ENCODE data around the gene RGS7. TPM values are rescaled to one million over a fixed set of nuclear protein-coding genes. Genes with fewer than 3 reads are reported as not detected.
"Not testable (repeated sequence)": the region's sequence is repeated elsewhere in the genome, so short reads cannot be mapped to it uniquely, and the experiment has no call there.

Gene RGS7
- total RNA-seq, 1 donor from 2014 or later: not detected

DNA sequence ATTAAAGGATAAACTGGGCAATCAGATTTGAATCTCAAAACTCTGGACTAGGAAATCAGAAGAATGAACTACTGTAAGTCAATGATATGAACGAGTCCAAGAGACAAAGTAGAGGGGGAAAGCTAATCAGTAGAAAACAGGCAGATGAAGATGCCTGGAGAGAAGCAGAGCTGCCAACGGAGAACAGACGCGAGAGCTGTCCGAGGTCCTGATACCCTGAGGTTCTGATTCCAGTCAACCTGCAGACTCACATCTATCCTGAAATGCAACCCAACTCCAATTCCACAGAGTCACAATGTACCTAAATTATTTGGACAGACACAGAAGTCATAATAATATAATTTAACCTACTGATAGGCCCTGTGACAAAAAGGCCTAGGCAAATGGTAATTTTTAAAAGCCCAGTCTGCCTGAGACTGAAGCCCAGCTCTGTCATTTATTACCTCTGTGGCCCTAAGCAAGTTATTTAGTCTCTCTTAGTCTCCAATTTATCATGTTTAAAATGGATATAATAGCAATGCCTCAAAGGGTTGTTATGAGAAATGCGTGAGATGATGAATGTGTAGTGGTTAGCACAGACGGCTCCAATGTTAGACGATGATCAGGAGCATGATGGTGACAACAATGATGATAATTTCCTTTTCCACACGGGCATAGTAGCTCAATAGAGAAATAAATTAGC lies 33.4 kb downstream of the RGS7 start:
- no peaks in the 10 kb centered on the region for H3K27me3 Mint-ChIP-seq (ENCODE audit: insufficient read depth)
- no peaks in the 10 kb centered on the region for H3K36me3 Mint-ChIP-seq (ENCODE audit: low read depth)
- no peaks in the 10 kb centered on the region for H3K4me1 Mint-ChIP-seq (ENCODE audit: low read depth)
- no peak for DNase-seq (ENCODE audit: low spot score)
- no peak overlapping the region for H3K4me3 Mint-ChIP-seq
- H3K9me3 Mint-ChIP-seq: no peaks in the 10 kb centered on the region
- H3K27ac Mint-ChIP-seq: no peak overlapping the region
- intact Hi-C loops (cut with micrococcal nuclease): no loop called here

- H3K9me3 Mint-ChIP-seq: no peaks in the 10 kb centered on the region
- no peaks in the 10 kb centered on the region for H3K36me3 Mint-ChIP-seq (ENCODE audit: low read depth)
- H3K27me3 Mint-ChIP-seq (ENCODE audit: insufficient read depth): no peaks in the 10 kb centered on the region
- H3K4me3 Mint-ChIP-seq: no peak overlapping the region
- no peak overlapping the region for H3K27ac Mint-ChIP-seq
- intact Hi-C loops (cut with micrococcal nuclease): no loop called here
- no peak for DNase-seq (ENCODE audit: low spot score)
- no peaks in the 10 kb centered on the region for H3K4me1 Mint-ChIP-seq (ENCODE audit: low read depth)
Observed at GRCh38 chr1:241317676-241318075, 39.3 kb downstream of the RGS7 start.

- H3K36me3 Mint-ChIP-seq (ENCODE audit: low read depth): no peaks in the 10 kb centered on the region
- H3K4me3 Mint-ChIP-seq: no peak overlapping the region
- no peak overlapping the region for H3K27ac Mint-ChIP-seq
- DNase-seq (ENCODE audit: low spot score): no peak
- H3K4me1 Mint-ChIP-seq (ENCODE audit: low read depth): no peaks in the 10 kb centered on the region
- intact Hi-C loops (cut with micrococcal nuclease): no loop called here
- no peaks in the 10 kb centered on the region for H3K9me3 Mint-ChIP-seq
- H3K27me3 Mint-ChIP-seq (ENCODE audit: insufficient read depth): no peaks in the 10 kb centered on the region
Observed at GRCh38 chr1:241316372-241316771, 40.6 kb downstream of the RGS7 start.

DNA sequence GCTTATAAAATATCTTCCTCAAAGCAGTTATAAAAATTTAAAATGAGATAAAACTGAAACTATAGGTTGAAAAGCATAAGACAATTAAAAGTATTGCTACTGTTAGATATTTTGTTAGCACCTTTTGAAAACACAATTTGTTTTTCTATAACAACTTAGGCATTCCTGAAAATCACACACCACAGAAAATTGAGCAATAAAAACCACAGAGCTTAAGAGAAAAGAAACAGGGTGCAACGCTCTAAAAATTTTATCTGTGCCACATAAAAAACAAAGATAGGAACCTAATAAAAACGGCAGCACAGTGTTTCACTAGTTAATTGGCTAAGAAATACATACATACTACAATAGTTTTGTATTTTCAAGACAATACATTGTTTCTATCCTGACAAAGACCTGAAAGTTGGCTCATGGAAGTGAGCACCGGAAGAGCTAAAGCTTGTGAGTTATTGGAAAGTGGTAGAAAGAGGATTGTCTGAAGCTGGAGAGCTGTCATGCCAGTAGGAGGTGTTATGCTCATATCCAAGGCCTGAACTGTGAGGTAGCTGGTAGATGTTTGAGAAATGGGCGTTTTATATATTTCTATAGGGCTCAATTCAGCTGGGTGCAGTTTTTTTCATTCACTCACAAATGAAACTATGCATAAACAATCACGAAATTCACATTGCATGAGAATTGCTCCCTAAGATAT lies 45.8 kb downstream of the RGS7 start:
- H3K4me1 Mint-ChIP-seq (ENCODE audit: low read depth): no peaks in the 10 kb centered on the region
- intact Hi-C loops (cut with micrococcal nuclease): no loop called here
- no peaks in the 10 kb centered on the region for H3K36me3 Mint-ChIP-seq (ENCODE audit: low read depth)
- H3K27me3 Mint-ChIP-seq (ENCODE audit: insufficient read depth): no peaks in the 10 kb centered on the region
- no peak overlapping the region for H3K27ac Mint-ChIP-seq
- H3K9me3 Mint-ChIP-seq: no peaks in the 10 kb centered on the region
- no peak for DNase-seq (ENCODE audit: low spot score)
- no peak overlapping the region for H3K4me3 Mint-ChIP-seq

- no peaks in the 10 kb centered on the region for H3K36me3 Mint-ChIP-seq (ENCODE audit: low read depth)
- H3K4me1 Mint-ChIP-seq (ENCODE audit: low read depth): no peaks in the 10 kb centered on the region
- no peak overlapping the region for H3K4me3 Mint-ChIP-seq
- H3K27ac Mint-ChIP-seq: no peak overlapping the region
- H3K27me3 Mint-ChIP-seq (ENCODE audit: insufficient read depth): no peaks in the 10 kb centered on the region
- intact Hi-C loops (cut with micrococcal nuclease): no loop called here
- H3K9me3 Mint-ChIP-seq: no peaks in the 10 kb centered on the region
- DNase-seq (ENCODE audit: low spot score): no peak
Observed at GRCh38 chr1:241310451-241310850, 46.6 kb downstream of the RGS7 start.

- intact Hi-C loops (cut with micrococcal nuclease): no loop called here
- H3K36me3 Mint-ChIP-seq (ENCODE audit: low read depth): no peaks in the 10 kb centered on the region
- H3K4me3 Mint-ChIP-seq: no peak overlapping the region
- H3K9me3 Mint-ChIP-seq: no peaks in the 10 kb centered on the region
- H3K27me3 Mint-ChIP-seq (ENCODE audit: insufficient read depth): no peaks in the 10 kb centered on the region
- no peak overlapping the region for H3K27ac Mint-ChIP-seq
- no peaks in the 10 kb centered on the region for H3K4me1 Mint-ChIP-seq (ENCODE audit: low read depth)
- DNase-seq (ENCODE audit: low spot score): no peak
Observed at GRCh38 chr1:241309651-241310050, 47.4 kb downstream of the RGS7 start.

DNA sequence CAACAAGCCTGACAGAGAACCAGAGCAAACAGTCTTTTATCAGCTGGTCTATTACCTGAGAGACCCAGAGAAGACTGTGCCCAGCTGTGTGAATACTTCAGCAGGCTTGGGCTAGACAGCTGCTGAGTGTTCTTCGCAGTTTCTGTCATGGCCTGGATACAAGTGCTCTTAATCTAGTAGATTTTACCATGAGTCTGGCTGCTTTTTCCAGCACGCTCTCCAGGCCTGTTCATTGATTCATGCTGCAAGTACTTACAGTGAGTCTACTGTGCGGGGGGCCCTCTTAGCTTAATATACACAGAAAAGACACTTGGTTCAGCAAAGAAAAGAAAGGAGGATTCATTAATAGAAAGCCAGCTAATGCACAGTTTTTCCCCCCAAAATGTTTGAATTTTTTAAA lies 48.5 kb downstream of the RGS7 start:
- H3K9me3 Mint-ChIP-seq: peaks cover 9% of the 10 kb centered on the region
- H3K27ac Mint-ChIP-seq: no peak overlapping the region
- no peak for DNase-seq (ENCODE audit: low spot score)
- no peaks in the 10 kb centered on the region for H3K4me1 Mint-ChIP-seq (ENCODE audit: low read depth)
- H3K27me3 Mint-ChIP-seq (ENCODE audit: insufficient read depth): no peaks in the 10 kb centered on the region
- intact Hi-C loops (cut with micrococcal nuclease): no loop called here
- no peak overlapping the region for H3K4me3 Mint-ChIP-seq
- H3K36me3 Mint-ChIP-seq (ENCODE audit: low read depth): no peaks in the 10 kb centered on the region

DNA sequence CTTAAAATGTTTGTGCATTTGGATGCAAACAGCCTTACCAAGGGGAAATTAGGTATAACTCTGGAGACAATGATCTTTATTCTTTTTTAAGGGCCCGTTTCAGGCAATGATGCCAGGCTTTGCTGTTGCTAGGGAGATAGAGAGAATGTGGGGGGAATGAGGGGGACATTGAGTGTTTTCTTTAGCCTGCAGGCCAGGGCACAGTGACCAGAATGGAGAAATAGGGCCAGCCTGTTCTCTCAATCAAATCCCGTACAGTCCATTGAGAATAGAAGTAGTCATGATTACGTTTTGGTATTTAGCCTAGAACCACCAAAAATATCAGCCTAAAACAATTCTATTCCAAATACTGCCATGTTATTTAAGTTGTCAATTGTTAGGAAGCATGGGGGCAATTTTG lies 49.0 kb downstream of the RGS7 start:
- H3K27ac Mint-ChIP-seq: no peak overlapping the region
- H3K27me3 Mint-ChIP-seq (ENCODE audit: insufficient read depth): no peaks in the 10 kb centered on the region
- no peak overlapping the region for H3K4me3 Mint-ChIP-seq
- H3K9me3 Mint-ChIP-seq: peaks cover 12% of the 10 kb centered on the region
- no peaks in the 10 kb centered on the region for H3K36me3 Mint-ChIP-seq (ENCODE audit: low read depth)
- intact Hi-C loops (cut with micrococcal nuclease): no loop called here
- no peak for DNase-seq (ENCODE audit: low spot score)
- H3K4me1 Mint-ChIP-seq (ENCODE audit: low read depth): no peaks in the 10 kb centered on the region

DNA sequence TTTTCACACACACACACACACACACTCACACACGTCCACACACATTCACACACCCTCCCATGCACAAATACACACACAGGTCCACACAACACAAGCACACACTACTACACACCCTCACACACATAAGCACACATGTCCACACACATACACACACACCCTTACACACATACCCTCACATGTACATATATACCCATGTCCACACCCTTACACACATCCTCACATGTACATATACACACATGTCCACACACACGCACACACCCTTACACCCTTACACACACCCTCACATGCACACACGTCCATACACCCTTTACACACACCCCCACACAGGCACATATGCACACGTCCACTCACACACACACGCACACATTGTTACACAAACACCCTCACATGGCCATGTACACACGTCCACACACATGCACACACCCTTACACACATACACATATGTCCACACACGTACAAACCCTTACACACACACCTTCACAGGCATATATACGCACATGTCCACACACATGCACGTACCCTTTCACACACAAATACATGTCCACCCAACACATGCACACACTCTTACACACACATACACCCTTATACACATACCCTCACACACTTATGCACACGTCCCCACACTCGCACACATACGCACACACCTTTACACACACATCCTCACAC lies 50.7 kb downstream of the RGS7 start:
- no peaks in the 10 kb centered on the region for H3K27me3 Mint-ChIP-seq (ENCODE audit: insufficient read depth)

DNA sequence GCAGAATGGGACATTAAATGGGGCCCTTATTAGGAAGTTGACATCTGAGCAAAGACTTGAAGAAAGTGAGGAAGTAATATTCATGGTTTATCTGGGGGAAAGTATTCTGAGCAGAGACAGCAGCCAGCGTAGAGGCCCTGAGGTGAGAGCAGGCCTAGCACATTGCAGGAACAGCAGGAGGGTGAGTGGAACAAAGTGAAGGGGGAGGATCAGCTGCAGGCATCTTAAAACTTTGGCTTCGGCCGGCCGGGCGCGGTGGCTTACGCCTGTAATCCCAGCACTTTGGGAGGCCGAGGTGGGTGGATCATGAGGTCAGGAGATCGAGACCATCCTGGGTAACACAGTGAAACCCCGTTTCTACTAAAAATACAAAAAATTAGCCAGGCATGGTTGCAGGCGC lies 55.0 kb downstream of the RGS7 start:
- DNase-seq (ENCODE audit: low spot score); H3K27me3 Mint-ChIP-seq (ENCODE audit: insufficient read depth); H3K4me1 Mint-ChIP-seq (ENCODE audit: low read depth); H3K27ac Mint-ChIP-seq; H3K4me3 Mint-ChIP-seq; H3K36me3 Mint-ChIP-seq (ENCODE audit: low read depth); intact Hi-C loops (cut with micrococcal nuclease): not testable (repeated sequence)
- peaks cover 20% of the 10 kb centered on the region for H3K9me3 Mint-ChIP-seq

More for the DNA sequence above, 50.7 kb downstream of the RGS7 start:
- Mint-ChIP-seq H3K9me3 (peaks cover 17% of the 10 kb centered on the region), H3K4me3 (no peak overlapping the region), H3K27ac (no peak overlapping the region), H3K36me3 (ENCODE audit: low read depth) (no peaks in the 10 kb centered on the region), H3K4me1 (ENCODE audit: low read depth) (no peaks in the 10 kb centered on the region)
- intact Hi-C loops (cut with micrococcal nuclease): no loop called here
- DNase-seq (ENCODE audit: low spot score): no peak

- no peak overlapping the region for H3K4me3 Mint-ChIP-seq
- intact Hi-C loops (cut with micrococcal nuclease): no loop called here
- H3K4me1 Mint-ChIP-seq (ENCODE audit: low read depth): no peaks in the 10 kb centered on the region
- H3K36me3 Mint-ChIP-seq (ENCODE audit: low read depth): no peaks in the 10 kb centered on the region
- H3K27me3 Mint-ChIP-seq (ENCODE audit: insufficient read depth): no peaks in the 10 kb centered on the region
- no peak for DNase-seq (ENCODE audit: low spot score)
- peaks cover 24% of the 10 kb centered on the region for H3K9me3 Mint-ChIP-seq
- H3K27ac Mint-ChIP-seq: no peak overlapping the region
Observed at GRCh38 chr1:241299347-241299746, 57.7 kb downstream of the RGS7 start.

- Mint-ChIP-seq H3K9me3 (peaks cover 14% of the 10 kb centered on the region), H3K27me3 (ENCODE audit: insufficient read depth) (no peaks in the 10 kb centered on the region), H3K4me1 (ENCODE audit: low read depth) (no peaks in the 10 kb centered on the region), H3K36me3 (ENCODE audit: low read depth) (no peaks in the 10 kb centered on the region), H3K27ac (no peak overlapping the region), H3K4me3 (no peak overlapping the region)
- no peak for DNase-seq (ENCODE audit: low spot score)
- intact Hi-C loops (cut with micrococcal nuclease): no loop called here
Observed at GRCh38 chr1:241292973-241293372, 64.0 kb downstream of the RGS7 start.

DNA sequence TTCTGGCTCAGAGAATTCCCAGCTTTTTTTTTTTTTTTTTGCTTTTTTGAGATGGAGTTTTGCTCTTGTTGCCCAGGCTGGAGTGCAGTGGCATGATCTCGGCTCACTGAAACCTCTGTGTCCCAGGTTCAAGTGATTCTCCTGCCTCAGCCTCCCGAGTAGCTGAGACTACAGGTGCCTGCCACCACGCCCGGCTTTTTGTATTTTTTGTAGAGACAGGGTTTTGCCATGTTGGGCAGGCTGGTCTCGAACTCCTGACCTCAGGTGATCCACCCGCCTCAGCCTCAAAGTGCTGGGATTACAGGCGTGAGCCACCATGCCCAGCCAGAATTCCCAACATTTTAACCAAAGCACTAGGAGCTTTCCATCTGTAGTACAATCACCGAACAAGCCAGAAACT lies 65.5 kb downstream of the RGS7 start:
- H3K4me1 Mint-ChIP-seq (ENCODE audit: low read depth): not testable (repeated sequence)

More for the DNA sequence above, 65.5 kb downstream of the RGS7 start:
- H3K27ac Mint-ChIP-seq; H3K36me3 Mint-ChIP-seq (ENCODE audit: low read depth); DNase-seq (ENCODE audit: low spot score); H3K27me3 Mint-ChIP-seq (ENCODE audit: insufficient read depth); intact Hi-C loops (cut with micrococcal nuclease); H3K4me3 Mint-ChIP-seq: not testable (repeated sequence)
- H3K9me3 Mint-ChIP-seq: peaks cover 21% of the 10 kb centered on the region

Data from activated T-helper 1 cell treated with anti-CD3 and anti-CD28 coated beads, Interleukin-12 subunit alpha, Interleukin-12 subunit beta, Interleukin-2, Interleukin-4 antibody, amounts not matched to agents 30 ng/mL and 10 ng/mL and 1 ng/mL, durations not matched to agents 14 hours and 24 hours and 36 hours (primary cell).